HG02763 (cell line): Measurements from ENCODE around the gene PYROXD2.
"Not testable (repeated sequence)": the region's sequence is repeated elsewhere in the genome, so short reads cannot be mapped to it uniquely, and the experiment has no call there.

Source experiments
- ATAC-seq: cut with Tn5 transposase; IDR thresholded peaks from one replicate; pipeline ENCODE4 v1.9.1; 2021; ENCODE audit warnings: mild to moderate bottlenecking, moderate library complexity; ENCODE audit not compliant: unreplicated experiment

PYROXD2 gene

DNA sequence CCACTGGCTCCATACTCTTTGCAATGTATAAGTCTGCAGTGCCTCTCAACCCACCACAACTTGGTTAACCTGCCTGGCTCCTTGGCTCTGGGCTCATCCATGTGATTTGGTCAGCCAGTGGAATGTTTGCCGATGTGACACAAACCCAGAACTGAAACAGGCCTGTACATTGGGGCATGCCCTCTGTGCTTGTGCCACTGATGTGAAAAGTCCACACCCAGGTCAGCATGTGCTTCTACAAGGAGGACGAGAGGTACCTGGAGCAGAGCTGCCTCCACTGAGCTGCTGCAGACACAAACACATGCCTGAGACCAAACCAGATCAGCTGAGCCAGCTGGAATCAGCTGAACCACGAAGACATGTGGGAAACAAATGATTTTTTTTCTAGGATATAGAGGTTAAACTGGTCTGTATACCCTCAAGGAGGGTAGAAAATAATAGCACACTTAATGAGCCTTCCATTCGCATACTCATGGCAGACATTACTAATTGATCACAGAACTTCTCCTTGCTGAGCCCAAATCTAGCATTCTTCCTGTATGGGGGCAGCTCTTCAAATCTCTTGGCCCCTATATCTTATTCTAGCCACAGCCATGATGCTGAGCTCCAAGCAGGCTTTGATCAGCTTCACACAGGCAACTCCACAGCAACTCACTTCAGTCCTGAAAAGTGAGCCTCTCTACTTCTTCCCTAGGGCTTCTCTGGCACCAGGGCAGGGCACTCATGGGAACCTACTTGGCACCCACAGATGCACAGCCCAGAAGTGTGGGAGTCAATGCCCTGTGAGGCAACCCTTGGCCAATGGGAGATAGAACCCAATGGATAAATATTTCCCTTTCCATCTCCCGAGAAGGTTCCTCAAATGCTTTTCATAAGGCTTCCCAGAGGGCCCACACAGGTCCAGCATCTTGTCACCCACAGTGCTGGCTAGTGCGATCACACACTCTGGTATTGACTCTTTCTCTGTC lies 18.6 kb downstream of the PYROXD2 start:
- ATAC-seq, result no peak

DNA sequence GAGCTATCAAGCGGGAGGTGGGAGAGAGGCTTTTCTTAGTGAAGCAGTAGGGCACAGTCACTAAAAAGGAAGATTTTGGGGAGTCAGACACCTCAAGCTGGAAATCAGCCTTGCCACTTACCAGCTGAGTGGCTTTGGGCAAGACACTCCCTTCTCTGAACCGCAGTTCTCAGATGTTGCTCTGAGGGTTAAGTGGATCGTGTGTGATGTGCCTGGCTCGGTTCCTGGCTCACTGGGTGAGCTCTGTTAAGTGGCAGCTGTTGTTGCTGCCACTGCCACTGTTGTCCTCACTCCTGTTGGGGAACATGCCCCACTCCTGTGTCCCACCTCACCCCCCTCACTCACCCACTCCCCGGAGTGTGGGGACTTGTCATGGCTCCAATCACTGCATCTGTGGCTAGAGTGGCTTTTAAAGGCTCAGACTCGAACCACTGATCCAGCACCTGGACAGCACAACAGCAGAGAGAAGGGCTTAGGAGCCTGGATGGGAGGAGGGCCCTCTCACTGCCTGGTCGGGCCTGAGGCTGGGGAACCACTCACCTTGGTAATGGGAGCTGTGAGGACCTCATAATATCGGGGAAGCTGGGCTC lies 20.0 kb downstream of the PYROXD2 start:
- ATAC-seq, result no peak

DNA sequence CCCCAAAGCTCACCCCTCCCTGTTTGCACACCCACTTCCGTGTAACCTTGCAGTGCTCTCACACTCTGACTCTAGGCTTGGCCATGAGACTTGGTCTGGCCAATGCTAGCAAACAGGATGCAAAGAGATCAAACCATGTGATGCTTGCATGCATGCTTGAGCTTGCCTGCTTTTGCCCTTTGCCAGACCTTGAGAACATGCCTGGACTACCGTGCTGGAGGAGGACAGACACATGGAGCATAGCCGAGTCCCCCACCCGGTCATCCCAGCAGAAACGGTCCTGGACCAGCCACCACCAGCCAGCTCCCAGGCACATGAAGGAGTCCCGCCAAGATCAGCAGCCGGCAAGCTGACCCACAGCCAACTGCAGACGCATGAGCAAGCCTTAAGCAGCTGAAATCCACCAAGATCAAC lies 23.4 kb downstream of the PYROXD2 start:
- no peak for ATAC-seq

DNA sequence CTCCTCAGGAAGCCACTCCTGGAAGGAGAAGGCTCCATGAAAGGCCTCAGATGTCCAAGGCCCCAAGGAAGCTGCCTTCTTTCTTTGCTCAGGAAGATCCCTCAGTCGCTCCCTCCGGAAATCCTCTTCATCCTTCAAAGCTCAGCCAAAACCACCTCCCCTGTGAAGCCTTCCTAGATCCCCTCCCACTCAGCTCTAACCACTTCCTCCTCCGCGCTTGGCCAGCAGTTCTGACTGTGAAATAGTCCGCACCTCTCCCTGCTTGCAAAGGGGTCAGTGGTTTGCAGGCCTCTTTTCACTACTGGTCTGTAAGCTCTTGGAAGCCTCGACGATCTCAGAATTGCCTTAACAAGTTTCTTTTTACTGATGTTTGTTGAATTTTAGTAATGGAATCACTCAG lies 23.9 kb downstream of the PYROXD2 start:
- ATAC-seq, result no peak

DNA sequence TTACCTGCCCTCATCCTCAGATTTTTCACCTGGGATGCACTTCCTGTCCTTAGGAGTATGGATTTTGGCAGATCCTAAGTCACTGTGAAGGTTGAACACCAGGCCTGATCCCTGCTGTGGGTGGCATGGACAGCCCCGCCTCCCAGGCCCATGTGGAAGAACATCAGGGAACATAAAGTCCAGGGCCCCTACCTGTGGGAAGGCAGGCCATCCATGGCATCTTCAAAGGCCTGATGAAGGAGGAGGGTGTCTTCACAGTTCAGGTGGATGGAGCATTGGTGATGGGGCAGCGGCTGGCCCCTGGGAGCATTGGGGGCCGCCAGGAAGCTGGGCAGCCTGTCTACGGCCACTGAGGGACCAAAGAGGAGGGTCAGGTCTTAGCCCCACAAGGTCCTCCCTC lies 24.6 kb downstream of the PYROXD2 start:
- ATAC-seq, result no peak

DNA sequence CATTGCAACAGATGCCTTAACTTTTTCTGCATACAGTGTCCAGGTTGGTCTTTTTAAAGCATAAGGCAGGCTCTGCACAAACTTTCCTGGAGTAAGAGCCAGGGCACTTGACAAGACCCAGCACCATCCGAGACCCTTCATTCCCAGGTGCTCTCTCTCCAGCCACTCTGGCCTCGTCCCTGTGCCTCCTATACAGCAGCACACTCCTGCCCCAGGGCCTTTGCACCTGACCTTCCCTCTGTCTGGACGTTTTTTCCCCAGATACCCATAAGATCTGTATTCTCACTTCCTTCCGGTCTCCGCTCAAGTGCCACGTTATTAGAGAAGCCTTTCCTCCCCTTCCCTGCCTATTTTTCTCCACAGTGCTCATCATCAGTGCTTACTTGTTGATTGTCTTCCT lies 25.6 kb downstream of the PYROXD2 start:
- no peak for ATAC-seq

DNA sequence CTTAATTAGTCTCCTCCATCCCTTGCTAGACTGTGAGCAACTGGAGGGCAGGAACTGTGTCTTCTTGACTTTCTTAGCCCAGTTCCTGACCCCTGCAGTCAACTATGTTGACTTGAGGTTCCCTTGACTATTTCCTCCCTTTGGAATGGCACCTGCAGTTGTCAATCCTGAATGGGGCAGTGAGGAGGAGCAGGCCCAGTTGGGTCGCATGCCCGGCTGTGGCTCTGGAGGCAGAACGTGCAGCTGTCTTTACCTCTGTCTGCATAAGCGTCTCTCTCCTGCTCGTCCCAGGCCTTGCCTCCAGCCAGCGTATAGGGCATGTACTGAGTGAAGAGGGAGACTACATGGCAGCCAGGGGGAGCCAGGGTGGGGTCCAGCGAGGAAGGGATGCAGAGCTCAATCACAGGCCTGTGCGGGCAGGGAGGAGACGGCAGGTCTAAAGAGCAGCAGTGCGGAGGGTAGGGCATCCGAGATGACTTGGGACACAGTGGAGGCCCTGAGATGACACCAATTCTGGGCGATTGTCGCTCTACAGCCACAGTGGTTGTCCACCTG lies 26.8 kb downstream of the PYROXD2 start:
- ATAC-seq, result no peak

DNA sequence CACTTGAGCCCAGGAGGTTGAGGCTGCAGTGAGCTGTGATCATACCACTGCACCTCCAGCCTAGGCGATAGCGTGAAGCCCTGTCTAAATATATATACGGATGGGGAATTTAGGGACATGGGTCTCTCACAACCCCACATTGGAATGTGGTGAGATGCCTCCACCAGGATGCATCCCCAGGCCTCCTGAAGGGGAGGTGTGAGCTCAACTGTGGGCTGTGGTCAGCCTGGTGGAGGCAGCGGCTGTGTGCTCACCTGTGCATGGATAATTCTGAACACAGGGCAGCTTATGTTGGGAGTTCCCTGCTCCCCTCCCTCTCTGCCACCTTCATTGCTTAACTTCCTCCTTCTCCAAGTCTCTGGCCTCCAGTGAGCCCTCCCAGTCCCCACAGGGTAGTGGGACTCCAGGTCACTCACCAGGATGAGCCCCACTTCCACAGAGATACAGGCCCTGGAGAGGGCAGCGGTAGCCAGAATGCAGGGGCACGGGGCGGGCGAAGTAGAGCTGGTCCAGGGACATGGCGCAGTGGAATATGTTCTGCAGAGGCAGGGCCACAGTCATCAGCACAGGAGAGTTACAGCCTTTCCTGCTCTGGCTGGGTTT lies 30.4 kb downstream of the PYROXD2 start:
- ATAC-seq, result no peak

DNA sequence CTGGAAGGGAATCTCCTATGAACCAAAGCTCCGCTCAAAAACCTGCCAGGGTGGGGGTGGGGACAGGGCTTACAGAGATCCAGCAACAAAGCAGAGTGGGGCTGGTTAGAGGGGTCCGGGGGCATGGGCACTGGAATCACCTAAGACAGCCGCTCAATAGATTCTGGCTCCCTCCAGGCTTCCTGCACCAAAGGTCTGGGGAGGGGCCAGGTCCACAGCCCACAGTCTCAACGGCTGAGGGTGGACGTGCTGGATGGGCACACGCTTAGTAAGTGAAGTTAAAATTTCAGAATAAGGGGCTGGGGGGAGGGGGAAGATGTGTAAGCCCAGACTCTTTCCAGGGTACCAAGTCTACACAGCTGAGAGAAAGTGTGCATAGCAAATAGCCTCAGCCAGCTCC lies 31.1 kb downstream of the PYROXD2 start:
- no peak for ATAC-seq

DNA sequence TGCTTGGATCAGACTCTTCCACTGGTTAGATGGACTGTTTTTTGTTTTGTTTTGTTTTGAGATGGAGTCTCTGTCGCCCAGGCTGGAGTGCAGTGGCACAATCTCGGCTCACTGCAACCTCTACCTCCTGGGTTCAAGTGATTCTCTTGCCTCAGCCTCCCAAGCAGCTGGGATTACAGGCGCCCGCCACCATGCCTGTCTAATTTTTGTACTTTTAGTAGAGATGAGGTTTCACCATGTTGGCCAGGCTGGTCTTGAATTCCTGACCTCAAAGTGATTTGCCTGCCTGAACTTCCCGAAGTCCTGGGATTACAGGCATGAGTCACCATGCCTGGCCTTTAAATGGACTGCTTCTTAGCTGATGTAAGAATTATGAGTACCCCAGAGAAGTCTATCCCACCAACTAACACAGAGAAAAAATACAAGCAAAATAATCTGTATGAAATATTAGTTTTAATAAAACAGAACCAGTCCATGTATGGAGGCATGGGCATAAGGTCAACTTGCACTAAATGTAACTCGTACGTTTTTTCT lies 31.8 kb downstream of the PYROXD2 start:
- not testable (repeated sequence) for ATAC-seq

DNA sequence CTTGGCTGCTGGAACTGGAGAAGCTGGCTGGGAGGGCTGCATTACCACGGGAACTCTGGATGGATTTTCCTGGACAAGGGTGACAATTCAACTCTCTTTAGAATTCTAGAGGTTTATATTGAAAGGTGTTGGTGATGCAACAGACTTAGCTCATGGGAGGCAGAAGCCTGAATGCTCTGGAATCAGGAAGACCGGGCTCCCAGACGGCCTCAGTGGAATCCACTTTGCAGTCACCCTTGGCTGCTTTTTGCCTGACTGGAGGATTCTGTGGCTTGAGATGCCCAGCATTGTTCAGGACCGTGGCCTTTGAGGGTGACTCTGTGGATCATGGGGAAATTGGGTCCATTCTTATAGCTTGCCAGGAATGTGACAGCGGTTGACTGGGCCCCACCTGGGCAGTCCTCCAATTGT lies 32.3 kb downstream of the PYROXD2 start:
- no peak for ATAC-seq

DNA sequence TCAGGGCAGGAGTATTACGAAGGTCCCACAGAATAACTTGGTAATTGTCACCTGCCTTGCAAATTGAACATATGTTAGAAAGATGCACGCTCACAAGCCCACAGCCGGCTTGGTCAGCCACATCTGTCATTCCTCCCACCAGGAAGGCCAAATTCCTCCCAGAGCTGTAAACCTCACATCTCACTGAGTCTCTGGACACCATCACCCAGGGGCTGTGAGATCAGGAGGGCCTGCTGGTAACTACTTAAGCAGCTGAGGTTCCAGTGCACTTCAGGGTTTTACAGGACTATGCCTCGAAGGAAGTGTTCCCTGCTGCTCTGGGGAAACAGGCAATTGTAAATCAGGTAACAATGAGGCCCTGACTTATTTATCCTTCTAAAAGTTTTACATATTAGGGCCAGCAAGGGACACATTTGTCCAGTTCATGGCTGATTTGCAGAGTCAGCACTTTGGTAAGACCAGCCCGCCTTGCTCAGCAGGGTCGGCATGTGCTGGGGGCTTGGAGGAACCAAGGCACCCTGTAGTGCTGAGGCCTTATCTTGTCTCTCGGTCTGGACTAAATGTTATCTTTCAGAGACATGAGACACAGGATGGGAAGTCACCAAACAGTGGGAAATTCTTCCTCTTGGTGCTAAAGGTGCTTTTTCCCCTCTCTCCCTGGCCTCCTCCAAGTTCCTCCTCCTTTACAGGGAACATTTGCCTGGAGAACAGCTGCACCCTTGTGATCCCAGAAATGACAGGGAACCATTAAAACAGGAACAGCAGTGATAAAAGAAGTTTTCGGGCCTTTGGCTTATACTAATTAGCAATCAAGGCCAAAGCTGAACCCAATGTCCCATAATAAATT lies 34.3 kb downstream of the PYROXD2 start:
- no peak for ATAC-seq

DNA sequence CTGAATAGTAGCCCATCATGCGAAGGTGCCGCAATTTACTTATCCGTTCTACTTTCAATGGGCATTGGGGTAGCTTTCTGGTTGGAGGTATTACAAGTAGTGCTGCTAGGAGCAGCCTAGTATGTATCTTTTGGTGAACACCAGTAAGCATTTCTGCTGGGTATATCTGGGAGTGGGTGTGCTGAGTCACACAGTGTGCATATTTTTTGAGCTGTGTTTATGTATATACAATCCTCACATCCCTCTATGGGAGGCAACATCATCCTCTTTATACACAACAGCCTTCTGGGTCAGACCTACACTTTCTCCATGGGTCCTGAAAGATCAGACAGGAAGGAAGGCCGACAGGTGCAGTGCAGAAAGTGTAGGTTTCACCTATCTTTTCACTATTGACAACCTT lies 36.3 kb downstream of the PYROXD2 start:
- no peak for ATAC-seq

DNA sequence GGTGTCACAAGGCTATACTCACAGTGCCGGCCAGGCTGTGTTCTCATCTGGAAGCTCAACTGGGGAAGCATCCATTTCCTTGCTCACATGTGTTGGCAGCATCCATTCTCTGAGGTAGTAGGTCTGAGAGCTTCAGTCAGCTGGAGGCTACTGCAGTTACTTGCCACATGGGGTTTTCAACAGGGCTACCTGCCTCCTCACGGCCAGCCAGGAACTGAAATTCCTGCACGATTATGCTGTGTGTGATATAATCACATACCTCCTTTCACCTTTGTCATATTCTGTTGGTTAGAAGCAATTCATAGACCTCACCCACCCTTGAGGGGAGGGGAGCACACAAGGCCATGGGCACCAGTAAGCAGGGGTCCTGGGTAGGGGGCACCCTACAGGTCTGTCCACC lies 37.4 kb downstream of the PYROXD2 start:
- no peak for ATAC-seq

DNA sequence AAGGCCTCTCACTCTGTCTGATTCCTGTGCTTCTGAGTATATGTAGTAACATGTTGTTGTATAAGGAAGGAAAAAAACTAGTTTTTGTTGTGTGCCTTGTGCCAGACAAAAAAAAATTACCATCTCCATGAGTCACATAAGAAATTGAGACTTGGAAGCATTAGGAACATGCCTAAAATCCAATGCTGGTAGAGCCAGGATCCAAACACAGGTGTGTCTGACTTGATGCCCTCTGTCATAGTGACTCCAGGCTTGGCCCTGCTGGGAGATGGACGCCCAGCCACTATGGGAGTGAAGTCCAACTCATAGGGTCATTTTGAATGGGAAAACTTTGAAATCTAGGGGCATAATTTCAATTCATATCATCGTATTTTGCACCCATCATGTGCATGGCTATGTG lies 38.0 kb downstream of the PYROXD2 start:
- ATAC-seq, result no peak

DNA sequence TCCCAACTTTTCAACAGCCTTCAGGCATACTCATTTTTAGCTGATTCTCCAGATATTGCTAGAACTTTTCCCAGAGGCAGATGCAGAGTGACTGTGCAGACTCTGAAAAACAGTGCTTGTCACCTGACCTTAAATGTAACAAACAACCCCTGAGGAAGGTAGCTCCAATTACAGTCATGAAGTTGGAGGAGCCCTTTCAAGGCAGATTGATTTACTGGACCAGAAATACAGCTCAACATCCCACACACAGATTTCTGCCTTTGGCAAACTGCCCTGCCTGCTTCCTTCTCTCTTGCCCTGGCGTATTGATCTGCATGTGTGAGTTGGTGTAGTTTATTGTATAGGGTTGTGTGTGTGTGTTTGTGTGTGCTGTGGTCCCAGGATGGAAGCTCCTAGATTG lies 38.5 kb downstream of the PYROXD2 start:
- no peak for ATAC-seq

DNA sequence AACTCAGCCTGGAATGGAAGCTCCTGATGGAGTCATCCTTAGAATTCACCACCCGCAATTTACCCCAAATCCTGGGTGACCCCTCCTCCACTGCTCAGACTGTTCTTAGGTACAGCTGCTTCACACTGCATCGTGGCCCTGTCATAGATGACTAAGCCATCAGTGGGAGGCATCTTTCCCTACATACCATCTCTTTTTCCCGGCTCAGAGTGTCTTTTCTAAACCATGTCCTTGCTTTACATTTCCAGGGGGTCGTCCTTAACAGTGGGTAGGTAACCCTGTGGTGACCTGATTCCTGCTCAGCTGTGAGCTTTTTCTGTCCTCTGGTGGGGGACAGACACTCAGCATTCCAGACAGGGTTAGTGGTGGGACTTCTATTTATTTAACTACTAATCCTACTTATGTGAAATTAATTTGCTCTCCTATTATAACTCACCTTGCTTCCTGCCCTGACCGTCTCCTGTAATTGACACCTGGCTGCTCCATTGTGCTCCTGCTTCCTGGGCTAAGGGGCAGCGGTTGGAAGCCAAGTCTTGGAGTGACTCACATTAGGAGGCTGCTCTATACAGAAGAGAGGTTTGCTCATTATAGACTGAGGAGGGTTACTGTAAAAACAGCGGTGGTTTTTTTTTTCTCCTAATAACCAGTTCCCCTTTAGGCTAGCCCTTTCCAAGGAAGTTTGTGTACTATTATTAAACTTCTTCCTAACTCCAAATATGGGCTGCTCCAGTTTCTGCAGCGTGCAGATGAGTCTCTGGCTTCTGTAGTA lies 40.6 kb downstream of the PYROXD2 start:
- ATAC-seq, result no peak

DNA sequence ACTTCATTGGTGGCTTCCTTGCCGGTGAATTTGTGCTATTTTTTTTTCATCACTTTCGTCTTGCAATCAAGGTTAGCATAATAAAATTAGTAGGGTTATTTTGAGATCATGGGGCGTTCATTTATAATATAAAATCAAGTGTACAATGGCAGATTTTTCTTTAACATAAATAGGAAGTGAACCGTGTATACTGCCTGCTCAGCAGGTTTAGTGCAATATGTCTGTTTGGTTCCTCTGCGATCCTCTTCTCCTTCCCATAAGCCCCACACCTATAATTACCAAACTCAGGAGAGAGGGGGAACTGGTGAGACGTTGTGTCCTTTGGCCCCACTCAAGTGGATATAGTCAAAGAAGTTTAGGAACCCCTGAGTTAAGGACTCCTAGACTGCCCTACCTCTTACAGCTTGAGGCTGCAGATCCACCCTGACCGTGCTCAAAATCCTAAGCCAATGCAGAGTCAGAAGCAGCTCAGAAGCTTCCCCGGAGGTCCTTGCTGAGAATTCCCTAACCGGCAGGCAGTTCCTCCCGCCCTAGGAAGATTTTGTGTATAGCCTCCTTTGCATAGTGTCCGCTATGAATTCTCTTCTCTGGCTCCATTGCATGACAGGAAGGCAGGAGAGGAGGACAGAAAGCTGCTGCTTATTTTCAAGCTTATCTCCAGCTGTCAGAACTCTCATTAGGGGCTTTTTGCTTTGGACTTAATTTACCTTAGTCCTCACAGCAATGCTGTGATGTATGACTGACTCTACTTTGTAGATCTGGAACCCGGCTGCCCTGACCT lies 41.5 kb downstream of the PYROXD2 start:
- ATAC-seq, result no peak
